Neutrophil (primary cell): ENCODE results near the gene ARHGAP8.
"Not testable (repeated sequence)": the region's sequence is repeated elsewhere in the genome, so short reads cannot be mapped to it uniquely, and the experiment has no call there.

Experiments used
- H3K27ac ChIP-seq: fragments of 200-600 bp; sonication (generic); 2 replicates; pipeline ENCODE4 v1.5.1; 2016; ENCODE audit warnings: mild to moderate bottlenecking, moderate library complexity
- H3K27me3 ChIP-seq: fragments of 200-600 bp; sonication (generic); 2 replicates; pipeline ENCODE4 v1.6.0; 2016; ENCODE audit warnings: mild to moderate bottlenecking
- H3K36me3 ChIP-seq: fragments of 200-600 bp; sonication (generic); 2 replicates; pipeline ENCODE4 v1.5.1; 2017
- H3K4me1 ChIP-seq, 2 experiments: fragments of 200-600 bp in 1 of 2; sonication (generic) in 1 of 2; 1 replicate in 1 of 2; 2 replicates in 1 of 2; pipeline versions ENCODE4 v1.5.1 to v1.6.1; 2013 to 2016; ENCODE audit warnings: low read depth in 1 of 2, low read length in 1 of 2, mild to moderate bottlenecking in 1 of 2, moderate library complexity in 1 of 2; ENCODE audit not compliant: control insufficient read depth in 1 of 2, insufficient read depth in 1 of 2
- H3K4me3 ChIP-seq, 2 experiments: fragments of 200-600 bp in 1 of 2; sonication (generic) in 1 of 2; 1 replicate in 1 of 2; 2 replicates in 1 of 2; pipeline ENCODE4 v1.5.1; 2013 to 2016; ENCODE audit warnings: low read depth in 1 of 2, low read length in 1 of 2, mild to moderate bottlenecking in 1 of 2, moderate library complexity in 1 of 2
- H3K9me3 ChIP-seq: fragments of 200-600 bp; sonication (generic); 2 replicates; pipeline ENCODE4 v1.5.1; 2016
- TF ChIP-seq, protein P1 (sequence below): fragments of 200-600 bp; sonication (generic); IDR thresholded peaks from 2 replicates; pipeline ENCODE4 v1.5.1; 2016; ENCODE audit warnings: antibody characterized with exemption

The ARHGAP8 gene

GRCh38 chr22:44737406-44738346, 14.7 kb upstream of the ARHGAP8 start:
- Histone ChIP-seq H3K27me3 (peaks cover 3% of the 10 kb centered on the region), H3K4me1 (no peaks in the 10 kb centered on the region), H3K27ac (no peak overlapping the region), H3K36me3 (no peaks in the 10 kb centered on the region), H3K4me3 (no peak overlapping the region), H3K9me3 (no peaks in the 10 kb centered on the region)
- TF ChIP-seq, protein P1, sequence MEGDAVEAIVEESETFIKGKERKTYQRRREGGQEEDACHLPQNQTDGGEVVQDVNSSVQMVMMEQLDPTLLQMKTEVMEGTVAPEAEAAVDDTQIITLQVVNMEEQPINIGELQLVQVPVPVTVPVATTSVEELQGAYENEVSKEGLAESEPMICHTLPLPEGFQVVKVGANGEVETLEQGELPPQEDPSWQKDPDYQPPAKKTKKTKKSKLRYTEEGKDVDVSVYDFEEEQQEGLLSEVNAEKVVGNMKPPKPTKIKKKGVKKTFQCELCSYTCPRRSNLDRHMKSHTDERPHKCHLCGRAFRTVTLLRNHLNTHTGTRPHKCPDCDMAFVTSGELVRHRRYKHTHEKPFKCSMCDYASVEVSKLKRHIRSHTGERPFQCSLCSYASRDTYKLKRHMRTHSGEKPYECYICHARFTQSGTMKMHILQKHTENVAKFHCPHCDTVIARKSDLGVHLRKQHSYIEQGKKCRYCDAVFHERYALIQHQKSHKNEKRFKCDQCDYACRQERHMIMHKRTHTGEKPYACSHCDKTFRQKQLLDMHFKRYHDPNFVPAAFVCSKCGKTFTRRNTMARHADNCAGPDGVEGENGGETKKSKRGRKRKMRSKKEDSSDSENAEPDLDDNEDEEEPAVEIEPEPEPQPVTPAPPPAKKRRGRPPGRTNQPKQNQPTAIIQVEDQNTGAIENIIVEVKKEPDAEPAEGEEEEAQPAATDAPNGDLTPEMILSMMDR: no peak

DNA sequence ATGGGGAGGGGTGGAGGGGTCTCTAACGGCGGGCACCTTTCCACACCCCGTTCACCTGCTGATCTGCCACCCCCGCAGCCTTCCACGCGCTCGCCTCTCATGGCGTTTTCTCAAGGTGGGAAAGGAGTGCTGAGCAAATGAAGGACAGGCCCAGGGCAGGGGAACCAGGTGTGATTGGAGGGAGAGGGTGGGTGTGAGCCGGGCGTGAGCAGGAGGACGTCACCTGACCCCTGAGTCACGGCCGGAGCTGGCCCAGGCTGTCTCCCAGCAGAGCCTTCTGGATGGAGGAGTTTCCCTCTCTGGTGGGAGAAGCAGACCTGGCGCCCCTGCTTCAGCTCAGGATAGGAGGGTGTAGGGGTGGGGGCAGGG, 14.0 kb upstream of the ARHGAP8 start:
- H3K4me1 ChIP-seq: no peaks in the 10 kb centered on the region
- TF ChIP-seq, protein P1: no peak

DNA sequence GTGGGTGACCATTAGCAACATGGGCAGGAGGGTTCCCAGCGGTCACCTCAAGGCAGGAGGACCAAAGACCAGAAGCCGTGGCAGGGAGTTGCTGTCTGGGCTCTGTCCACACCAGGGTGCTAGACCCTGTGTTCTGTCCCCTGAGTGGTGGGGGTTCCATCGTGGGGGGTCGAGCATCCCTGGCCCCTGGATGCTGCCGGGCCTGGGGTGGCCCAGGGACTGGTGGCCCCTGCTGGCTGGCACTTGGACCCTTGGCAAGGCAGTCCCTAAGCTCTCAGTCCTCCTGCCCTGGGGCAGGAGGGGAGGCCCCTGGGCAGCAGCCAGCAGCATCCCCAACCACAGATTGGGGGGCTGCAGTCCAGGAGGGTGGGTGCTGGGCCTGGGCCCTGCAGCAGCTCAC, 13.4 kb upstream of the ARHGAP8 start:
- Histone ChIP-seq H3K27me3 (peaks cover 14% of the 10 kb centered on the region), H3K4me1 (no peaks in the 10 kb centered on the region), H3K9me3 (no peaks in the 10 kb centered on the region), H3K36me3 (no peaks in the 10 kb centered on the region), H3K27ac (no peak overlapping the region), H3K4me3 (no peak overlapping the region)
- TF ChIP-seq, protein P1: no peak

More for the DNA sequence above, 14.0 kb upstream of the ARHGAP8 start:
- Histone ChIP-seq H3K9me3 (no peaks in the 10 kb centered on the region), H3K27ac (no peak overlapping the region), H3K36me3 (no peaks in the 10 kb centered on the region), H3K4me3 (no peak overlapping the region), H3K27me3 (peaks cover 10% of the 10 kb centered on the region)

- not testable (repeated sequence) for H3K4me1 ChIP-seq, H3K9me3 ChIP-seq, H3K27ac ChIP-seq, H3K36me3 ChIP-seq, H3K4me3 ChIP-seq
- H3K27me3 ChIP-seq: peaks cover 15% of the 10 kb centered on the region
Observed at GRCh38 chr22:44739666-44740065, 12.7 kb upstream of the ARHGAP8 start.

- Histone ChIP-seq H3K27me3 (peaks cover 16% of the 10 kb centered on the region), H3K27ac (no peak overlapping the region), H3K4me3 (no peak overlapping the region), H3K4me1 (no peaks in the 10 kb centered on the region), H3K9me3 (no peaks in the 10 kb centered on the region), H3K36me3 (no peaks in the 10 kb centered on the region)
- TF ChIP-seq, protein P1: no peak
Observed at GRCh38 chr22:44740307-44740706, 12.1 kb upstream of the ARHGAP8 start.

DNA sequence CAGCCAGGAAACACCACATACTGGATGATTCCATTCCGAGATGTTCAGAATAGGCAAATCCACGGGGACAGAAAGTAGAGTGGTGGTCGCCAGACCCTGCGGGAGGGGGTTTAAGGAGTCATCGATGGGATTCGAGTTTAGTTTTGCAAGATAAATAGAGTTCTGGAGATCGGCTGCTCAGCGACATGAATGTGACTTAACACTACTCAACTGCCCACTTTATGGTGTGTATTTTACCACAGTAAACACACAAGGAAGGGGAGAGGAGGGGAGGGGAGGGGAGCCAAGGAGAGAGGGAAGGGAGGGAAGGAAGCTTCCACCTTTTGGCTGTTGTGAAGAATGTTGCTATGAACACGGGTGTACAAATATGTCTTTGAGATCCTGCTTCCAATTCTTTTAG, 10.4 kb upstream of the ARHGAP8 start:
- Histone ChIP-seq H3K27ac (no peak overlapping the region), H3K4me1 (no peaks in the 10 kb centered on the region), H3K36me3 (no peaks in the 10 kb centered on the region), H3K27me3 (peaks cover 32% of the 10 kb centered on the region), H3K9me3 (no peaks in the 10 kb centered on the region), H3K4me3 (no peak overlapping the region)
- TF ChIP-seq, protein P1: no peak
